HG02973 (cell line): Measurements from ENCODE around the gene MYF5.

Source experiments
- ATAC-seq: cut with Tn5 transposase; IDR thresholded peaks from one replicate; pipeline ENCODE4 v1.9.1; 2021; ENCODE audit warnings: moderate library complexity; ENCODE audit not compliant: unreplicated experiment

MYF5 gene

GRCh38 chr12:80756875-80757274 lies 40.2 kb downstream of the MYF5 start:
- peak; percentile 90 for ATAC-seq

GRCh38 chr12:80761838-80762237 lies 45.1 kb downstream of the MYF5 start:
- ATAC-seq = no peak

GRCh38 chr12:80763874-80764273 lies 47.2 kb downstream of the MYF5 start:
- no peak for ATAC-seq

GRCh38 chr12:80766210-80766609 lies 49.5 kb downstream of the MYF5 start:
- ATAC-seq = no peak

- ATAC-seq = peak; percentile 82
Measured at GRCh38 chr12:80766897-80767296, 50.2 kb downstream of the MYF5 start.
